HG02981 (cell line): ENCODE results near the gene ZNF664.

Experiments
- ATAC-seq: cut with Tn5 transposase; IDR thresholded peaks from one replicate; pipeline ENCODE4 v1.9.1; 2021; ENCODE audit warnings: mild to moderate bottlenecking, moderate library complexity; ENCODE audit not compliant: unreplicated experiment

Gene ZNF664

GRCh38 chr12:124028555-124028925 is 55.5 kb downstream of the ZNF664 start:
- no peak for ATAC-seq

GRCh38 chr12:124030008-124030407 is 57.0 kb downstream of the ZNF664 start:
- ATAC-seq, result no peak

- no peak for ATAC-seq
Observed at GRCh38 chr12:124030510-124030909, 57.5 kb downstream of the ZNF664 start.

GRCh38 chr12:124031058-124031457 is 58.0 kb downstream of the ZNF664 start:
- no peak for ATAC-seq

- ATAC-seq, result no peak
Observed at GRCh38 chr12:124032265-124032886, 59.4 kb downstream of the ZNF664 start.

GRCh38 chr12:124033859-124034258 is 60.8 kb downstream of the ZNF664 start:
- no peak for ATAC-seq

- ATAC-seq, result no peak
Observed at GRCh38 chr12:124034297-124034696, 61.3 kb downstream of the ZNF664 start.

- ATAC-seq, result no peak
Observed at GRCh38 chr12:124035163-124035562, 62.1 kb downstream of the ZNF664 start.

GRCh38 chr12:124036171-124036598 is 63.2 kb downstream of the ZNF664 start:
- ATAC-seq, result no peak

GRCh38 chr12:124036657-124037109 is 63.7 kb downstream of the ZNF664 start:
- no peak for ATAC-seq

- no peak for ATAC-seq
Observed at GRCh38 chr12:124037331-124037730, 64.3 kb downstream of the ZNF664 start.

- ATAC-seq, result no peak
Observed at GRCh38 chr12:124039276-124039675, 66.3 kb downstream of the ZNF664 start.

GRCh38 chr12:124040291-124040690 is 67.3 kb downstream of the ZNF664 start:
- ATAC-seq, result no peak

GRCh38 chr12:124040737-124041136 is 67.7 kb downstream of the ZNF664 start:
- ATAC-seq, result no peak

GRCh38 chr12:124041907-124042306 is 68.9 kb downstream of the ZNF664 start:
- ATAC-seq, result no peak

- no peak for ATAC-seq
Observed at GRCh38 chr12:124044021-124044420, 71.0 kb downstream of the ZNF664 start.

- ATAC-seq, result no peak
Observed at GRCh38 chr12:124044809-124045321, 71.8 kb downstream of the ZNF664 start.

GRCh38 chr12:124045671-124046455 is 72.8 kb downstream of the ZNF664 start:
- no peak for ATAC-seq

- no peak for ATAC-seq
Observed at GRCh38 chr12:124046456-124046740, 73.4 kb downstream of the ZNF664 start.

GRCh38 chr12:124047045-124047566 is 74.1 kb downstream of the ZNF664 start:
- ATAC-seq, result no peak

GRCh38 chr12:124049451-124050094 is 76.6 kb downstream of the ZNF664 start:
- no peak for ATAC-seq

- no peak for ATAC-seq
Observed at GRCh38 chr12:124053851-124054250, 80.8 kb downstream of the ZNF664 start.
